Eye (tissue), 1 donor: ENCODE data around the gene HCAR1.
"Not testable (repeated sequence)": the region's sequence is repeated elsewhere in the genome, so short reads cannot be mapped to it uniquely, and the experiment has no call there.

ENCODE experiments used
- DNase-seq: peaks from one replicate; pipeline ENCODE4 v3.0.0-alpha.2; 2015

Gene HCAR1, protein sequence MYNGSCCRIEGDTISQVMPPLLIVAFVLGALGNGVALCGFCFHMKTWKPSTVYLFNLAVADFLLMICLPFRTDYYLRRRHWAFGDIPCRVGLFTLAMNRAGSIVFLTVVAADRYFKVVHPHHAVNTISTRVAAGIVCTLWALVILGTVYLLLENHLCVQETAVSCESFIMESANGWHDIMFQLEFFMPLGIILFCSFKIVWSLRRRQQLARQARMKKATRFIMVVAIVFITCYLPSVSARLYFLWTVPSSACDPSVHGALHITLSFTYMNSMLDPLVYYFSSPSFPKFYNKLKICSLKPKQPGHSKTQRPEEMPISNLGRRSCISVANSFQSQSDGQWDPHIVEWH

GRCh38 chr12:122730215-122731014 is at the start of gene HCAR1:
TSS of gene HCAR1 (minus strand) at chr12:122730844. CDS start at chr12:122730339, 505 bp downstream.
- DNase-seq = no peak

- DNase-seq = no peak
Observed at GRCh38 chr12:122757568-122757967, 26.9 kb upstream of the HCAR1 start.

DNA sequence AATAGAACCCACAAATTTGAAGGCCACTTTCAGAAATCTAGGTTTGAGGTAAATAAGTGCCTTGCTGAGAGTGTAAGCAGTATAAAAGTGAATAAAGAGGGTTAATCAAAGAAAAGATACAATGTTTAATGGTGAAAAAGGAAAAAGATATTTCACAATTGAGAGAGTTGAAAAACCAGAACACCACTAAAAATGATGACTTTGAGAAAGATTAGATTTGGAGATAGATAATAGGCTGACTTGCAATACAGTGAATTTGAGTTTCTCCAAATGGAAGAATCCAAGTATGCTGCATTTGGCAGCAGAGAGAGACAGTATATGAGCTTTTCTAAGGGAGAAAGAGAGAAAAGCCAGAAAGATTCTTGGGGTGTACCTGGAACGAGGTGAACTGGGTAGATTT is 24.1 kb upstream of the HCAR1 start:
- no peak for DNase-seq

- DNase-seq = no peak
Observed at GRCh38 chr12:122753319-122753650, 22.6 kb upstream of the HCAR1 start.

DNA sequence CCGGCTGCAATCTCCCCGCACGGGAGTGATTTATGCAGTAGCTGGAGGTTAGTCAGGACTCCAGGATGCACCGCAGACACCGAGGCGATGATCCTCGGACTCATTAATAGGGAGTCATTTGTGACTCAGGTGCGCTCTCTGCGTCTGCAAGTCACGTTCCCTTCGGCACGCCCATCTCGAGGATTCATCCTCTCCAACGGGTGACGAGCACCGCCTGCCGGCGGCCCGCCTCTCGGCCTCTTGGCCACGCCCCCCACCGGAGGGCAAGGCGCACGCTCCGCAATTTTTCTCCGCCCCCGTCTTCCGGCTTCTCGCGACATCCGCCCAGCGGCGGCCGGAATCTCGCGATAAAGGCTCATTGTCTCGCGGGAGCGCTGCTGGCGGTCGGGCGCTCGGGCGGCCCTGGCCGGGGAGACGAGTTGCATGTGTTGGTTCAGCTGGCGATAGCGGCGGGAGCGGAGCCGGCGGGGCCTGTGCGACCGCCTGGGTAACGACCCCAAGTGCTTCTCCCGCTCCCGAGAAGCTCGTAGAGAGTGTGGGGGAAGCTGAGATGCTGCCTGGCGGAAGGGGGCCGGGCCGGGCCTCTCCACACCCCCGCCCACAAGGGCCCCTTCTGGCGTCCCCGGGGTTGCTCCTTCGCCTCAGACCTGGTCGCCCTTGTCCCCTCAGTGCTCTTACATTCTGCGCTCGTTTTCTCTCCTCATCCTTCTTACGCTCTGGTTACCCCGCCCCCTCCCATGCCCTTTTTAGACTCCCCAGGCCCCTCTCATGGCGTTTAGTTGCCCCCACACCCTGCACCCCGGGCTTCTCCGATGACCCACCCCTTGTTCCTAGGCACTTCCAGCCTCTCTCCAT is 22.0 kb upstream of the HCAR1 start, which contains the start of gene DENR:
TSS of gene DENR (plus strand) at position 361 of the 855 bp plus-strand sequence. CDS start 878 bp downstream, outside the sequence.
- DNase-seq = peak; percentile 99

GRCh38 chr12:122750781-122751515 is 20.3 kb upstream of the HCAR1 start:
- DNase-seq = not testable (repeated sequence)

DNA sequence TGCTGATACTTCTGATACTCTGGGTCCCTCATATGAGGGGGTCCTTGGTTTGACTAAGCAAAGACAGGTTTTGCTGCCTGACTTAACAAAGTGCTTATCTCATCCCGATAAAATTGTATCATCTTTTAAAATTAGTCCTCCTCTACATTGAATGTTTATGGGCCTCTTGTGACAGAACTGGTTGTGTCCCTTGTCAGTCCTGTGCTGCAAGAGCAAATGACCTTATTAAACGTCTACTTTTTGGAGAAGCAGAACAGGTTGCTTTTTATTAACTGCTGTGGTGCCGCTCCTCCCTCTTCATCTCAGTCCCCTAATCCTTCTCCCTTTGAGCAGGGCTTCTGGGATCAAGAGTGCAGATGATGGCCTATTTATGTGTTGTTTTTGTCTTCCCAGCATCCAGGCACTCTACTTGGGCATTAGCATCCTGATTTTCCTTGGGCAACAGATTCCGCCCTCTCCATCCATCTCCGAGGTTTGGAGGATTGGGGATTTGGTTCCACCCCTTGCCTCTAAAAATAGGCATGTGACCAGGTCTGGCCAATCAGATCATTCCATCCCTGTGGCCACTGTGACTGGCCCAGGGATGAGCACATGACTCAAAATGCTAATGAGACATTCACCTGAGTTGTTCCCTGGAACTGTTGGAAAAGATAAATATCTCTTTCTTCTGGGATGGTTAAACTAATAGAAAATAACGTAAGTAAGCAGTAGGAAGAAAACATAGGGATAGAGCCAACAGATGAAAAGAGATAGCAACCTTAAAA is 19.1 kb upstream of the HCAR1 start:
- DNase-seq = no peak

DNA sequence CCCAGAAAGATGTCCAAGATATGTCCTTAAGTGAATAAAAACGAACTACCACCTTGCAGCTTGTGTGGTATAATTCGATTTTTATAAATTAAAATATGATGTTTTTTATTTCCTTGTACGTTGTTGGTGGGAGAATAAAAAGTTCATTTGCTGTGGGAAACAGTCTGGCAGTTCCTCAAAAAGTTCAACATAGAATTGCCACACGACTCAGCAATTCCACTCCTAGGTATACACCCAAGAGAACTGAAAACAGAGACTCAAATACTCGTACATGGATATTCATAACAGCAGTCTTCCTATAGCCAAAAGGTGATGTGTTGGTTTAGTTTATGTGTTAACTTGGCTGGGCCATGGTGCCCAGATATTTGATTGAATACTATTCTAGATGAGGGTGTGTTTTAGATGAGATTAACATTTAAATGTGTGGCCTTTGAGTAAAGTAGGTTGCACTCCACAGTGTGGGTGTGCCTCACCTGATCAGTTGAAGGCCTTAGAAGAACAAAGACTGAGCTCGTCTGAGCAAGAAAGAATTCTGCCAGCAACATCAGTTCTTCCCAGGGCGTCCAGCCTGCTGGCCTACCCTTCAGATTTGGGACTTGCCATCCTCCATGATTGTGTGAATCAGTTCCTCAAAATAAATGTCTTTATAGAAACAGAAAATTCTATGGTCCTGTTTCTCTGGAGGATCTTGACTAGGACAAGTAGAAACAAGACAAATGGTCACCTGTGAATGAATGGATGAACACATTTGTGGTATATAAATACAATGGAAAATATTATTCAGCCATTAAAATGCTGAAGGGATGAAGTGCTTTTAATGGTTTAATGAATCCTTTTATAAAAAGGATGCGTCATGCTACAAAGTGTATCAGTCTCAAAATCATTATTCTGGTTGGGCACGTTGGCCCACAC is 16.8 kb upstream of the HCAR1 start:
- DNase-seq = no peak

GRCh38 chr12:122743895-122744525 is 13.4 kb upstream of the HCAR1 start:
- DNase-seq = no peak

DNA sequence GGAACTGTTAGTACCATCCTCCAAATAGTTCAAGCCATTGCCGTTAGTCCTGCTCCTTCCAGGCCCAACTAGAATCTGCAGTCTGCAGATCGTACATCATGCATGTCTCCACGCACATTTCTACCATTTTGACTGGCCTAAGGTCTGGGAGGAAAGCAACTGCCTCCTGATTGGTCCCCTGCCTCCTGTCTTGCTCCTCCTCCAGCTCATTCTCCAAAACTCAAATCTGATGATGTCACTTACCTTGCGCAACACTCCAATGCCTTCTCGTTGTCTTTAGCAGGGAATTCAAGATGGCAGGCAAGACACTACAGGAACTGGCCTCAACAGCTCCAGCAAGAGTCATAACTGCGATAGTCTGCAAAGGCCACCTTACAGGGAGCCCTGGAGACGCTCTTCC is 9.7 kb upstream of the HCAR1 start:
- no peak for DNase-seq

DNA sequence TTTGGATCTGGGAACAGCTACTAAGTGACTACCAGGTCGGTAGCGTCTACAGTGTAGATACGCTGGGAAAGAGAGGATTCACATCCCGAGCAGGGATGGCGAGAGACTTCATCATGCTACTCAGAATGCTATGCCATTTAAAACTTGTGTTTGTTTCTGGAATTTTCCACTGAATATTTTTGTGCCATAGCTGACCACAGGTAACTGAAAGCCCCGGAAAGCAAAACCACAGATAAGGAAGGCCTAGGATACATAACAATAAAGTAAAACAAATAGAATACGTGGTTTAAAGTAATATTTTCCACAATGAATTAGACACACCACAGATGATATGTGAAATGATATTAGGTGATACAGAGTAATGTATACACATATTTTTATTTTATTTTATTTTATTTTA is 7.9 kb upstream of the HCAR1 start:
- no peak for DNase-seq

DNA sequence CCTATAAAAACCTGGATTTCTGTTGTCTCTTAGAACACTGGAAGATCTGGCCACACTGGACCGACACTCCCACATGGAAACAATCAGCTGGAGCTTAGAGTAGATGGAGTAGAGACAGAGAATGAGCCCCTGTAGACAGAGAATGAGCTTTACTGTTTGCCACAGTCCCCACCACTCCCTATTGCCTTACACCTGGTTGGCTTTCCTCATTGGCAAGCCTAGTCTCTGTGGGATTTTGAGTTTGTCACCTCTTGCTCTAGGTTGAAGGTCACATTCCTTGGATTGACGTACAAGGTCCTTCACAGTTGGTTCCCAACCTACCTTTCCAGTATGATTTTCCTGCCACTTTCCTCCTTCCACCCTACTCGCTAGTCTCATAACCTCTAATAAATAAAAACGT is 2.0 kb upstream of the HCAR1 start:
- no peak for DNase-seq

- DNase-seq = no peak
Observed at GRCh38 chr12:122732170-122732569, 1.5 kb upstream of the HCAR1 start.

DNA sequence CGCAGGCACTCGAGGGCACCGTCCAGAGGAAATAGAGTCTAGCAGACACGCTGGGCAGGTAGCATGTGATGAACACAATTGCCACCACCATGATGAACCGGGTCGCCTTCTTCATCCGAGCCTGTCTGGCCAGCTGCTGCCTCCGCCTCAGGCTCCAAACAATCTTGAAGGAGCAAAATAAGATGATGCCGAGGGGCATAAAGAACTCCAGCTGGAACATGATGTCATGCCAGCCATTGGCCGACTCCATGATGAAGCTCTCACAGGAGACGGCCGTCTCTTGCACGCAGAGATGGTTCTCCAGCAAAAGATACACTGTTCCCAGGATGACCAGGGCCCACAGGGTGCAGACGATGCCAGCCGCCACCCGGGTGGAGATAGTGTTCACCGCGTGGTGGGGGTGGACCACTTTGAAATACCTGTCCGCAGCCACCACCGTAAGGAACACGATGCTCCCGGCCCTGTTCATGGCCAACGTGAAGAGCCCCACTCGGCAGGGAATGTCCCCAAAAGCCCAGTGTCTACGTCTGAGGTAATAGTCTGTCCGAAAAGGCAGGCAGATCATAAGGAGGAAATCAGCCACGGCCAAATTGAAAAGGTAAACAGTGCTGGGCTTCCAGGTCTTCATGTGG is 945 bp downstream of the HCAR1 start:
- no peak for DNase-seq

DNA sequence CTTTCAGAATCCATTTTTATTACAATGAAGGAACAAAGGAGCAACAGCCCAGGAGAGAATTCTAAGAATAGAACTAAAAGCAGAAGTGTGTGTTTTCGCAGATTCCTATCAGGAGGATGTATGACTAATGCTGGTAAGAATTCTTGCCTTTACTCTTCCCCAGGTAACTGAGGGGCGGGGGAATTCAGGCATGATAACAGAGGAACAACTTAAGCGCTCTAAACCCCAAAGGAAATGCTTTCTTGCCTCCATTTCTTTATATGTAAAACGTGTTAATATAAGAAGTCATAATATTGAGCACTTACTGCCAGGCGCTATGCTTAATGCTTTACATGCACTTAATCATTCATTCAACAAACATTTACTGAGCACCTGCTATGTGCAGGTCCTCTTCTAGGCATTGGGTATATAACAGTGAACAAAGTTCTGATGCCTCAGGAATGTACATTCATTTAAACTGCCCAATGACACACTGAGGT is 4.5 kb downstream of the HCAR1 start:
- DNase-seq = no peak

GRCh38 chr12:122725452-122726079 is 5.1 kb downstream of the HCAR1 start:
- no peak for DNase-seq

DNA sequence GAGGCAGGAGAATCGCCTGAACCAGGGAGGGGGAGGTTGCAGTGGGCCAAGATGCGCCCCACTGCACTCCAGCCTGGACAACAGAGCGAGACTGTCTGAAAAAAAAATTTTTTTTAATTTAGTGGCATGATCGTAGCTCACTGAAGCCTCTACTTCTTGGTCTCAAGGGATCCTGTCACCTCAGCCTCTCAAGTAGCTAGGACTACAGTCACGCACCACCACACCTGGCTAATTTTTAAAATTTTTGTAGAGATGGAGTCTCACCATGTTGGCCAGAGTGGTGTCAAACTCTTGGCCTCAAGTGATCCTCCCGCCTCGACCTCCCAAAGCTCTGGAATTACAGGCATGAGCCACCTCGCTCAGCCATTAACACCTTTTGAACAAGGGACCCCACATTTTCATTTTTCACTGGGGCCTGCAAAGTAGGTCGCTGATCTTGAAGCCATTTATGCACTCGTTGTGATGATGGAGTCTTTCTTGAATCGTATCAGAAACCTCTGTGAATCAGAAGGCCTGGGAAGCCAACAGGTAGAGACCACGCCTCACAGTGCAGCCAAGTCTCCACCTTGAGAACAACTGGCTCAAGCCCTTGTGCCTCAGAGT is 5.9 kb downstream of the HCAR1 start:
- DNase-seq = no peak

GRCh38 chr12:122722387-122722786 is 8.3 kb downstream of the HCAR1 start:
- DNase-seq = no peak
